GM21526 (cell line): Measurements from ENCODE around the gene ELFN1.
"Not testable (repeated sequence)": the region's sequence is repeated elsewhere in the genome, so short reads cannot be mapped to it uniquely, and the experiment has no call there.

Experiments used
- ATAC-seq: cut with Tn5 transposase; IDR thresholded peaks from one replicate; pipeline ENCODE4 v1.9.1; 2021; ENCODE audit warnings: moderate library complexity; ENCODE audit not compliant: unreplicated experiment, low FRiP score

The ELFN1 gene

GRCh38 chr7:1706381-1706720, 36.3 kb downstream of the ELFN1 start:
- no peak for ATAC-seq

GRCh38 chr7:1706721-1707613, 36.9 kb downstream of the ELFN1 start:
- ATAC-seq, result no peak

GRCh38 chr7:1707756-1708595, 37.9 kb downstream of the ELFN1 start:
- ATAC-seq, result no peak

GRCh38 chr7:1708596-1709251, 38.6 kb downstream of the ELFN1 start:
- no peak for ATAC-seq

GRCh38 chr7:1709281-1709680, 39.2 kb downstream of the ELFN1 start:
- no peak for ATAC-seq

GRCh38 chr7:1709900-1710299, 39.8 kb downstream of the ELFN1 start:
- no peak for ATAC-seq

- ATAC-seq, result no peak
These were observed 40.9 kb downstream of the ELFN1 start for GRCh38 chr7:1710936-1711335.

GRCh38 chr7:1712907-1713501, 42.9 kb downstream of the ELFN1 start:
- ATAC-seq, result no peak

- no peak for ATAC-seq
These were observed 43.7 kb downstream of the ELFN1 start for GRCh38 chr7:1713502-1714484.

GRCh38 chr7:1714583-1715330, 44.7 kb downstream of the ELFN1 start:
- ATAC-seq, result no peak

GRCh38 chr7:1715331-1715625, 45.2 kb downstream of the ELFN1 start:
- no peak for ATAC-seq

- no peak for ATAC-seq
These were observed 45.6 kb downstream of the ELFN1 start for GRCh38 chr7:1715671-1716074.

GRCh38 chr7:1716263-1717094, 46.4 kb downstream of the ELFN1 start:
- no peak for ATAC-seq

GRCh38 chr7:1717095-1717483, 47.0 kb downstream of the ELFN1 start:
- ATAC-seq, result no peak

- no peak for ATAC-seq
These were observed 48.0 kb downstream of the ELFN1 start for GRCh38 chr7:1717903-1718676.

GRCh38 chr7:1718850-1719249, 48.8 kb downstream of the ELFN1 start:
- ATAC-seq, result not testable (repeated sequence)

GRCh38 chr7:1719256-1719655, 49.2 kb downstream of the ELFN1 start:
- not testable (repeated sequence) for ATAC-seq
